ACHN (cell line): ENCODE measurements around the gene DNAJC21.
A peak's percentile ranks its signal among the peaks of the same experiment; 100 is the strongest.

Experiments used
- DNase-seq: peaks from one replicate; pipeline ENCODE4 v3.0.0-alpha.2; 2015
- in situ Hi-C: cut with HindIII; loops from 2 replicates; pipeline ENCODE4 v1.10.0; 2017; ENCODE audit warnings: low sequenced_read_pairs, low pct_ligation_motif_present, low pct_unique_long_range_greater_than_20kb

The DNAJC21 gene

GRCh38 chr5:34929134-34929719 lies at the start of gene DNAJC21:
Gene DNAJC21 (plus strand): TSS chr5:34929559. CDS start chr5:34929820, 261 bp downstream.
- in situ Hi-C loops, result no loop called here
- DNase-seq, result peak; percentile 94

- in situ Hi-C loops, result no loop called here
- DNase-seq, result no peak
Measured at GRCh38 chr5:34881246-34881645, 48.1 kb upstream of the DNAJC21 start.

DNA sequence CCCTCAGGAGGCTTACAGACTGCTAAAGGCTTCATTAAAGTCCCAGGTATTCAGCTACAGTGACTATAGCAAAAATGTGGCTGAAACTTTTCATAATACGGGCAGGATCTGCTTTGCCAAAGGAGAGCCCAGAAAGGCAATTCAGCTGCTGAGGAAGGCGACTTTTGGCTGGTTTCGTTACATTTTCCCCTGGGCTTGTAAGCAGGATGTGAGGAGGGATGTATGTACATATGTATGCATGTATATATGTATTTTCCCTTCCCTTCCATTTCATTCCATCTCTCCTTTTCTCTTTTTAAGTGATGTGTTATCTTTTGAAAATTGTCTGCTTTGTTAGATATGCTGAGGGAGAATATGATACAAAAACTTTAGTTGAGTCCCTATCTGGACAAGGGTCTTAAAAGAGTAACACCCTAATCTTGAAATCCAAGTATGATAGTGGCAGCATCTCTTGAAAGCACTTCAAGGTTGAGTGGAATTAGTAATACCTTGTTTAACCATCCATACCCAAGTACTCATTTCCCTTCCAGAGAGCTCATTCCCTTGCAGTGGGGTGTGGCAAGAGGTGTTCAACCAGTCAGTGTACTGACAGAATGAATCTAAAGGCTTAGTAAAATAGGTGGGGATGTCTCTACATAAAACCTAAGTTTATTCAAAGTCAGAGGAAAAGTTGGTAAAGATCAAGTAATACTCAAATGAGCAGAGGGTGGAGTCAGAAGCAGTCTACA lies 42.8 kb upstream of the DNAJC21 start:
- in situ Hi-C loops, result no loop called here
- DNase-seq, result peak; percentile 42

GRCh38 chr5:34889394-34889793 lies 40.0 kb upstream of the DNAJC21 start:
- DNase-seq, result no peak
- in situ Hi-C loops, result no loop called here

DNA sequence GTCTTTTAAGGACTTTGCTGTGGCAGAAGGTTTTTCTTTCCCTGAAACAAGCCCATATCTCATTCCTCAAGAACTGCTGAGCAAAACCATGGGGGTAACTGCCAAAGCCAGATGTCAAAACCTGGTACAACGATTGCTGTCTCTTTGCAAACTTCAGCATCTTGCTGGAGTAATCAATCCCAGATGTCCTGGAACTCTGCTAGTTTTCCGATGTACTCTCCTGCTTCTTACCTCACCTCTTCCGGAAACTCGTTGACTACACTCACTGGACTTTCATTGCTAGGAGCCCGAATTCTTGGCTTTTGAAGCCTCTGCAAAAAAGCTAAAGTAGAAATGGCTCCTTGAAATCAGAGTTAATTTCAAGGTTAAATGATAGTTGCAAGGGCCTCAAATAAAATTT lies 37.4 kb upstream of the DNAJC21 start:
- in situ Hi-C loops, result no loop called here
- DNase-seq, result no peak

DNA sequence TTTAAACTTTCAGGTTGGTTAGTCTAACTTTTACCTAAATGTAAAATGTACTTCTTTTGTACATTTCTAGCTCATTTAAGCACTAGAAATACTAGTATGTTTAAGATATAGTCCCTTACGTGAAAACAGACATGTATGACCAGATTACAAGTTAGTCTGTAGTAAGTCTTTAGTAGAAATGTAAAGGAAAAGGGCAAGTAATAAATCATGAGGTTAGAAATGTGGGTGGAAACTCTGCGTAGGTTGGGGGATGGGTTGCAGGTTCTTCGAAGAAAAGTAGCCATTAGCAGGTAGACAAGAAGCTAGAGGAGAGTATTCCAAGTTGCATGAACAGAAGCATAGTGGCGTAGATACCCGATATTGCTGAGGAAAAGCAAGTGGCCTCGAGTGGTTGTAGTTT lies 36.9 kb upstream of the DNAJC21 start:
- in situ Hi-C loops, result no loop called here
- DNase-seq, result no peak

DNA sequence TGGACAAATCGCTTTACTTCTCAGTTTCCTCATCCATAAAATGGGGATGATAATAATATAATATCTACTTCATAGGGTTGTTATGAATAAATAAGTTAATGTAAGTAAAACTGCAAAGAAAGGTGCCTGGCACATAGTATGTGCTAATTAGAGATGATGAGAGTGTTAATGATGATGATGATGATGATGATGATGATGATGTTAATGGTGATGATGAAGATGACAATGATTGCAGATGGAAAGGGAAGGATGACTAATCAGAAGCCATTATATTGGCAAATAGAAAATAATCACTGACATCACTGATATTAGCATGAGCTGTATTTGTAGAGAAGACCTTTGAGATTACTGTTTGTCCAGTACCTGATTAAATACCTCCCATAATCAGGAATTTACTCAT lies 34.6 kb upstream of the DNAJC21 start:
- in situ Hi-C loops, result no loop called here
- no peak for DNase-seq

DNA sequence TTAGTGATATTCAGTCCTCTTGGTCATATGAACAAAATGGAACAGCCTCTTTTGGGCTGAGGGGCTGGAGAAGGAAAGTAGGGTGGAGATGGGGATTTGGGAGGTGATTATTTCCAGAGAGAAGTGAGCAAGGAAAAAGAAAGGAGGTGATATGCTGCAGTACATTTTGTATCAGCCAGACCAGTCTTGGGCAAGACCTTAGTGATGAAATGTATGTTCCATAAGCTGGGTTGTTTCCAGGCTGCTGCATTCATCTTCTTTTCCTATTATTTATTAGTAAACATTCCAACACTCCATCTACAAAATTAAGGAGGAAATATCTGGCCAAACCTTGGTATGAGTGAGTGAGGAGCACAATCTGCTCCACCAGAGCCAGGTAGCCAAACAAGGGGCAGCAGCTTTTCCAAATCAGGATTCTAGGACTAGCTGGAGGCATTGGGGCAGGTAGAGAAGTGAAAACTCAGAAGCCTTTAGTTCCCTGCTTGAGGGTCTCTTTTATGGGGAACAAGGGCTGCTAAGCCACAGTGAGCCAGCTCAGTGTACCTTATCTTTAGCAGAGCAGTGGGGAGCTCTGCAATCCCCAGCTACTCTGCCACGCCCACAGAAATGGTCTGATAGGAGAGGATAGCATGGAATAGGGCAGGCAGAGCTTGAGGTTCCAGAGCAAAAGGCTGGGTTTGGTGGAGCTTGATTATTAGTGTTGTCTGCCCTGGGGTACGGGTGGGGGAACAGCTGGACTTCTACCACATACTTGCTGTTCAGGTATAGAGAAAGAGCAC lies 33.5 kb upstream of the DNAJC21 start:
- no peak for DNase-seq
- in situ Hi-C loops, result no loop called here

DNA sequence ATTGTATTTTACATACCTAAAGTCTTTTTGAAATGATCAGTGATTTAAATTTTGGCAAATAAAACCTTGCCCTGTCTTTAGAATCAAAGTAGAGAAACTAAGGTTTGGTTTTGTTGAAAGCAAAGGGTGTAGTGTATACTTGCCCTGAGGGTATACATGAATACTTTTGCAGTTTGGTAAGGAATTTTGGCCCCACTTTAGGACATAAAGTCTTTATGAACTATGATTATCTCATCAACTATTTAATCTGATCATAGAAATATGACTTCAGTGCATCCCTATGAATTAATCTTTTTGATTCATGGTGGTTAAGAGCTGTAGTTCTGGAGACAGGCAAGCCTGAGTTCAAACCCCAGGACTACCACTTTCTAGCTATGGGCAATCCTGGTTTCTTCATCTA lies 31.7 kb upstream of the DNAJC21 start:
- no peak for DNase-seq
- in situ Hi-C loops, result no loop called here

GRCh38 chr5:34898258-34898895 lies 31.0 kb upstream of the DNAJC21 start:
- in situ Hi-C loops, result no loop called here

GRCh38 chr5:34899066-34899465 lies 30.3 kb upstream of the DNAJC21 start:
- in situ Hi-C loops, result no loop called here
- no peak for DNase-seq

More at GRCh38 chr5:34898258-34898895, 31.0 kb upstream of the DNAJC21 start:
- peak; percentile 60 for DNase-seq

GRCh38 chr5:34900652-34901051 lies 28.7 kb upstream of the DNAJC21 start:
- in situ Hi-C loops, result no loop called here
- no peak for DNase-seq

- in situ Hi-C loops, result no loop called here
- no peak for DNase-seq
Measured at GRCh38 chr5:34903260-34903659, 26.1 kb upstream of the DNAJC21 start.

DNA sequence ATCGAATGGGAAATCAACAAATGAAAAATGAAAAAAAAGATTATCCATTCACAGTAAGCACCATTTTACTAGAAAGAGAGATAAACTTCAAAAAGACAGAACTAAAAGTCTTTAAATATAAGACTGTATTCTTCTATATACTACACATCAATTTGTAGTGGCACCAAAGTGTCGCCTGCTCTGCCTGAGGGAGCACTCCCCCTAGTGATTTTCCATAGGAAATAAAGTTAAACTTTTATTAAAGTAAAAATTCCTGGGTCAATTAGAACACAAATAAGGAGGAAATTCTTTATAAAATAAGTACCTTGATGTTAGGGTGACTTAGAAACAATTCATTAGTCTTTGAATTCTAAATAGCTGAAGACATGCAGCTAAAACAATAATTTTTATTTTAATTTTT lies 23.8 kb upstream of the DNAJC21 start:
- peak; percentile 25 for DNase-seq
- in situ Hi-C loops, result no loop called here

GRCh38 chr5:34913072-34913471 lies 16.3 kb upstream of the DNAJC21 start:
- in situ Hi-C loops, result no loop called here
- DNase-seq, result no peak

GRCh38 chr5:34914671-34915138 lies 14.7 kb upstream of the DNAJC21 start:
- in situ Hi-C loops, result no loop called here
- peak; percentile 25 for DNase-seq

GRCh38 chr5:34915139-34915855 lies 14.1 kb upstream of the DNAJC21 start, which contains the start of the genes BRIX1 and RAD1:
Gene BRIX1 (plus strand): TSS chr5:34915711. CDS start chr5:34915739, 28 bp downstream.
Gene RAD1 (minus strand): TSS chr5:34915504. CDS start chr5:34914892, 612 bp downstream.
- DNase-seq, result peak; percentile 94
- in situ Hi-C loops, result no loop called here

DNA sequence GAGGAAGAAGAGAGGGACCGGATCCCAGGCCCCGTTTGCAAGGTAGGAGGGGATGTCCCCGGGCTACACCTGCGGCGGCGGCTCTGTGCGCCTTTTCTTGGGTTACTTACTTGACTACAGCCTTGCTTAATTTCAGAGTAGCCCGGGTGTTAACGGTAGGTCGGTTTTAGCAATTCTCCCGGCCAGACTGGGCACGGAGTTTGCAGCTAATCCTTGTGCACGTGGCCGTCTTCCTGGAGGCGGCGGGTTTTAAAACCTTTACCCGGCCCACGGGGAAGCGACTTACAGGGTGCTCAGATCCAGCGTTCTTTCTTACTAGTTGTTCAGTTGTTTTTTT lies 13.5 kb upstream of the DNAJC21 start:
- peak; percentile 13 for DNase-seq
- in situ Hi-C loops, result no loop called here
